HepG2 (cell line): Measurements from ENCODE around the gene FCN1. TPM values are rescaled to one million over a fixed set of nuclear protein-coding genes. Genes with fewer than 3 reads are reported as not detected.

Source experiments
- ARHGAP35 ChIP-seq: sonication (generic); formaldehyde crosslinking; IDR thresholded peaks from 2 replicates; pipeline ENCODE4 v1.9.0; 2022; ENCODE audit warnings: mild to moderate bottlenecking, inconsistent platforms, moderate library complexity, missing genetic modification reagents, borderline replicate concordance
- CEBPZ ChIP-seq: IDR thresholded peaks from 2 replicates; pipeline ENCODE4 v1.6.1; 2012; ENCODE audit warnings: low read length, improper control_type of control experiment
- SIN3B ChIP-seq: fragments of 150-350 bp; IDR thresholded peaks from 2 replicates; pipeline ENCODE4 v1.6.1; 2014; ENCODE audit warnings: low read length
- THYN1 ChIP-seq: sonication (generic); formaldehyde crosslinking; IDR thresholded peaks from 2 replicates; pipeline ENCODE4 v1.8.1; 2023; ENCODE audit warnings: low read depth, mild to moderate bottlenecking, moderate library complexity, missing genetic modification reagents, borderline replicate concordance
- ZNF318 ChIP-seq: sonication (generic); formaldehyde crosslinking; IDR thresholded peaks from 2 replicates; pipeline ENCODE4 v1.4.0; 2020; ENCODE audit warnings: mild to moderate bottlenecking, missing genetic modification reagents
- ZNF407 ChIP-seq: sonication (generic); formaldehyde crosslinking; IDR thresholded peaks from one replicate; pipeline ENCODE4 v1.5.1; 2020; ENCODE audit warnings: mild to moderate bottlenecking, missing genetic modification reagents; ENCODE audit errors: not compliant biosample characterization
- ZNF431 ChIP-seq: sonication (generic); formaldehyde crosslinking; IDR thresholded peaks from 2 replicates; pipeline ENCODE4 v1.9.0; 2022; ENCODE audit warnings: missing genetic modification reagents, low read depth, mild to moderate bottlenecking, borderline replicate concordance
- ZNF619 ChIP-seq: sonication (generic); formaldehyde crosslinking; IDR thresholded peaks from 2 replicates; pipeline ENCODE4 v1.4.0; 2020; ENCODE audit warnings: mild to moderate bottlenecking, missing genetic modification reagents
- polyA plus RNA-seq, 8 experiments: library from polyadenylated mRNA; depleted of rRNA in 3 of 8; stranded (reverse) in 7 of 8; unstranded in 1 of 8; fragments of >200 nt; fragmentation: Illumina TruSeq in 4 of 8; extraction: Trizol in 4 of 8; gene quantifications; 2 replicates each; pipeline versions ENCODE4 v1.2.1 to v1.2.3, GENCODE V29; 2011 to 2016; ENCODE audit warnings: low read depth in 4 of 8, missing spikeins in 1 of 8, mixed read lengths in 1 of 8; ENCODE audit not compliant: insufficient read depth in 1 of 8
- total RNA-seq, 5 experiments: library from RNA; depleted of rRNA; stranded (reverse); fragments of >200 nt; fragmentation: Illumina TruSeq; extraction: Trizol; gene quantifications; 2 replicates each; pipeline ENCODE4 v1.2.3, GENCODE V29; 2016; ENCODE audit warnings: low read depth in 1 of 5

FCN1 gene
- total and polyA plus RNA-seq, 2 of the 13 experiments (the other 11 are each of a cell fraction or from before 2014, with no cell fraction given): not detected

DNA sequence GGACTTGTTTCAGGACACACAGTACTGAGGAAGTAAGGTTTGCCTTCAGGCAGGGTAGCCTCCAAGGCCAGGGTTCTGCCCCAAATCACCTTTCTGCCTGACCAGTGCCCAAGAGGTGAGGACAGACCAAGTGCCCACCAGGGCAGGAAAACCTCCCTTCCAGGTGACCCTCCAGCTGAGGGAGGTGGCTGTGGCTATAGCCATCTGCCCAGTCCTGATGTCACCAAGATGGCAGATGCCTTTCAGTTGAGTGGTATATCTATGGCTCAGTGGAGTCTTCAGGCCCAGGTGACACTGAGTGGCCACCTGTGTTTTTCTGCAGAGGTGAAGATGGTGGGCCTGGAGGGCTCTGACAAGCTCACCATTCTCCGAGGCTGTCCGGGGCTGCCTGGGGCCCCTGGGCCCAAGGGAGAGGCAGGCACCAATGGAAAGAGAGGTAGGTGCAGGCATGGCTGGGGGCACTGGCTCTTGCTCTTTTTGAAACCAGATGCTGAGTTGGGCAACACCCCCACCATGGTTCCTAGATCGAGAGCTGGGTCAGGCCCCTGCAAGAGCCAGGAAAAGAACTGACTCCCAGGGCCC lies 35.4 kb downstream of the FCN1 start (continued):
- TF ChIP-seq ZNF318 (CRISPR knock-in tag) (no peak), THYN1 (CRISPR knock-in tag) (no peak), ZNF431 (CRISPR knock-in tag) (no peak), CEBPZ (no peak), ARHGAP35 (CRISPR knock-in tag) (no peak), SIN3B (no peak), ZNF619 (CRISPR knock-in tag) (no peak), ZNF407 (no peak)
